Upper lobe of right lung (tissue), 1 donor: ENCODE data around the gene DMRTC1. TPM values are rescaled to one million over a fixed set of nuclear protein-coding genes. Genes with fewer than 3 reads are reported as not detected.
"Not testable (repeated sequence)": the region's sequence is repeated elsewhere in the genome, so short reads cannot be mapped to it uniquely, and the experiment has no call there.

Experiments
- ATAC-seq: fragments of 200-7000 bp; cut with Tn5 transposase; one replicate; pipeline ENCODE4 v1.9.1; 2020; ENCODE audit warnings: mild to moderate bottlenecking, moderate library complexity
- DNase-seq: peaks from one replicate; pipeline ENCODE4 v3.0.0-alpha.2; 2020
- H3K27ac ChIP-seq: fragments of 200-600 bp; one replicate; pipeline ENCODE4 v1.8.0; 2022
- H3K27me3 ChIP-seq: fragments of 200-600 bp; one replicate; pipeline ENCODE4 v1.8.0; 2022; ENCODE audit warnings: mild to moderate bottlenecking
- H3K36me3 ChIP-seq: fragments of 200-600 bp; one replicate; pipeline ENCODE4 v1.8.0; 2022
- H3K4me1 ChIP-seq: fragments of 200-600 bp; one replicate; pipeline ENCODE4 v1.8.0; 2022
- H3K4me3 ChIP-seq: fragments of 200-600 bp; one replicate; pipeline ENCODE4 v1.8.0; 2022; ENCODE audit warnings: mild to moderate bottlenecking
- H3K9me3 ChIP-seq: fragments of 200-600 bp; one replicate; pipeline ENCODE4 v1.8.0; 2022
- intact Hi-C: fragments of 100-400 bp; cut with DNase I; formaldehyde crosslinking; loops from one replicate; pipeline ENCODE4 v1.11.0; 2022
- total RNA-seq: library from RNA; stranded (reverse); fragmentation: NEBNext Ultra II Directional; extraction: Animal tissue kit (Norgen Biotek cat#: 25700); gene quantifications from one replicate; pipeline ENCODE4 v1.2.1, GENCODE V29; 2021
- donor health status: DM: no; HTN: yes; CAD: no; lungs with severe emphysema.

The DMRTC1 gene
- total RNA-seq, 1 donor from 2014 or later = 0.61 TPM

- intact Hi-C loops, DNase-seq, H3K9me3 ChIP-seq, H3K4me1 ChIP-seq, H3K27ac ChIP-seq, H3K4me3 ChIP-seq, H3K36me3 ChIP-seq, ATAC-seq, H3K27me3 ChIP-seq: not testable (repeated sequence)
Observed at GRCh38 chrX:72882898-72883297, 60.7 kb downstream of the DMRTC1 start.

GRCh38 chrX:72837532-72837931 lies 106.1 kb downstream of the DMRTC1 start:
- H3K9me3 ChIP-seq, H3K4me3 ChIP-seq, intact Hi-C loops, H3K27me3 ChIP-seq, ATAC-seq, H3K4me1 ChIP-seq, H3K27ac ChIP-seq, H3K36me3 ChIP-seq, DNase-seq: not testable (repeated sequence)

- ATAC-seq, H3K27me3 ChIP-seq, H3K4me1 ChIP-seq, H3K36me3 ChIP-seq, intact Hi-C loops, H3K27ac ChIP-seq, H3K4me3 ChIP-seq, DNase-seq, H3K9me3 ChIP-seq: not testable (repeated sequence)
Observed at GRCh38 chrX:72830701-72831100, 112.9 kb downstream of the DMRTC1 start.

Other genes starting within 250 kb of the DMRTC1 start
- 4.2 TPM for gene PHKA1, start 229.5 kb downstream of the DMRTC1 start, total RNA-seq
- gene DMRTC1B, start 166.9 kb downstream of the DMRTC1 start, total RNA-seq = 0.29 TPM
- not detected for gene FAM236B, start 161.2 kb downstream of the DMRTC1 start, total RNA-seq
- not detected for gene FAM236D, start 135.6 kb downstream of the DMRTC1 start, total RNA-seq
- not detected for gene FAM236C, start 31.2 kb downstream of the DMRTC1 start, total RNA-seq
- gene FAM236A, start 5.6 kb downstream of the DMRTC1 start, total RNA-seq = not detected
- gene PABPC1L2B, start 59.1 kb upstream of the DMRTC1 start, total RNA-seq = not detected
- not detected for gene PABPC1L2A, start 135.7 kb upstream of the DMRTC1 start, total RNA-seq